BLaER1 (cell line): ENCODE data around the gene SCN5A.

Experiments used
- H3K27ac ChIP-seq: shearing (Covaris generic); formaldehyde crosslinking; 2 replicates; pipeline ENCODE4 v1.8.1; 2022
- H3K27me3 ChIP-seq: shearing (Covaris generic); formaldehyde crosslinking; 2 replicates; pipeline ENCODE4 v1.8.1; 2022
- H3K36me3 ChIP-seq: shearing (Covaris generic); formaldehyde crosslinking; 2 replicates; pipeline ENCODE4 v1.8.1; 2022
- H3K4me1 ChIP-seq: shearing (Covaris generic); formaldehyde crosslinking; 2 replicates; pipeline ENCODE4 v1.8.1; 2022
- H3K4me2 ChIP-seq: shearing (Covaris generic); formaldehyde crosslinking; 2 replicates; pipeline ENCODE4 v1.8.1; 2022
- H3K4me3 ChIP-seq: shearing (Covaris generic); formaldehyde crosslinking; 2 replicates; pipeline ENCODE4 v1.8.1; 2022
- H3K9ac ChIP-seq: shearing (Covaris generic); formaldehyde crosslinking; 2 replicates; pipeline ENCODE4 v1.8.1; 2022
- H3K9me3 ChIP-seq: shearing (Covaris generic); formaldehyde crosslinking; 2 replicates; pipeline ENCODE4 v1.8.1; 2022
- H4K20me1 ChIP-seq: shearing (Covaris generic); formaldehyde crosslinking; 2 replicates; pipeline ENCODE4 v1.8.1; 2022
- Cebpa-rat ChIP-seq: shearing (Covaris generic); IDR thresholded peaks from 2 replicates; pipeline ENCODE4 v1.8.1; 2022

Gene SCN5A

DNA sequence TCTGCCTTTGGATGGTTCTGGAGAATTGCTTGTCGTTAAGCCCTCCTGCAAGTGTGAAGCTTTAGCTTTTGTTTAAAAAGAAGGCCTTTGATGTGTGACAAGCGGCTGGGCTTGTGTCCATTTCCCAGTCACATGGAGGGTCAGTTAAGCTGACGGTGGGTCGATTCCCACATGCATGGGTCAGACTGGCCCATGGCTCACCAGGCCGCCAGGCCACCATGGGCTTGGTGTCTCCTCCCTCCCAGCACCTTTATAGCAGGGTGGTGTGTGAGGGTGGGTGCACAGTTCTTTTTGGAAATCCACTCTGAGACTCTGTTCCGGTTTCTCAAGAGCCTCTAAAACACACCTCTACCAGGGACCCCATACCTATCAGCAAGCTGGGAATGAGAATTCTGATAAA is 67.2 kb downstream of the SCN5A start:
- no peak for TF ChIP-seq Cebpa-rat
- Histone ChIP-seq H3K9ac (no peak overlapping the region), H3K9me3 (no peaks in the 10 kb centered on the region), H3K27ac (no peak overlapping the region), H3K36me3 (no peaks in the 10 kb centered on the region), H4K20me1 (no peaks in the 10 kb centered on the region), H3K4me3 (no peak overlapping the region), H3K4me1 (peaks cover 37% of the 10 kb centered on the region), H3K27me3 (no peaks in the 10 kb centered on the region), H3K4me2 (no peak overlapping the region)

DNA sequence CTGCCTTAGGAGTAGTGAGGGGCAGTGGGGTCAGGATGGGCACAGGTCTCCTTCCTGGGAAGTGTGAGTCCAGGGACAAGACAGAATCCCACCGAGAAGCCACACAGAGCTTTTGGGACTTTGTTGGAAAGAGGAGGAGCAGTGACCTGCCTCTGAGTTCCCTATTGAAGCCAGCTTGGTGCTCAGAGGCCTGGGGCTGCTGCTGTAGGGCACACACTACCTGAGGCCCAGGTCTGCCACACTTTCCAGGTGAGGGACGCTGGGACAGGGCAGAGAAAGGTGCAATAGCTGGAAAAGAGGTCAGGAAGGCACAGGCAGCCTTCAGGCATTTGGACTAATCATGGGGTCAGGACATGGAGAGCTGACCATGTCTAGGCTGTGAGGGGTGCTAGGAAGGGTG is 67.7 kb downstream of the SCN5A start:
- Histone ChIP-seq H3K4me1 (peaks cover 37% of the 10 kb centered on the region), H3K9me3 (no peaks in the 10 kb centered on the region), H3K27me3 (no peaks in the 10 kb centered on the region), H3K4me3 (no peak overlapping the region), H3K36me3 (no peaks in the 10 kb centered on the region), H4K20me1 (no peaks in the 10 kb centered on the region), H3K9ac (no peak overlapping the region), H3K4me2 (peak overlapping the region; percentile 93), H3K27ac (peak overlapping the region; percentile 86; the same call in 1 of the 2 replicates)
- no peak for TF ChIP-seq Cebpa-rat

DNA sequence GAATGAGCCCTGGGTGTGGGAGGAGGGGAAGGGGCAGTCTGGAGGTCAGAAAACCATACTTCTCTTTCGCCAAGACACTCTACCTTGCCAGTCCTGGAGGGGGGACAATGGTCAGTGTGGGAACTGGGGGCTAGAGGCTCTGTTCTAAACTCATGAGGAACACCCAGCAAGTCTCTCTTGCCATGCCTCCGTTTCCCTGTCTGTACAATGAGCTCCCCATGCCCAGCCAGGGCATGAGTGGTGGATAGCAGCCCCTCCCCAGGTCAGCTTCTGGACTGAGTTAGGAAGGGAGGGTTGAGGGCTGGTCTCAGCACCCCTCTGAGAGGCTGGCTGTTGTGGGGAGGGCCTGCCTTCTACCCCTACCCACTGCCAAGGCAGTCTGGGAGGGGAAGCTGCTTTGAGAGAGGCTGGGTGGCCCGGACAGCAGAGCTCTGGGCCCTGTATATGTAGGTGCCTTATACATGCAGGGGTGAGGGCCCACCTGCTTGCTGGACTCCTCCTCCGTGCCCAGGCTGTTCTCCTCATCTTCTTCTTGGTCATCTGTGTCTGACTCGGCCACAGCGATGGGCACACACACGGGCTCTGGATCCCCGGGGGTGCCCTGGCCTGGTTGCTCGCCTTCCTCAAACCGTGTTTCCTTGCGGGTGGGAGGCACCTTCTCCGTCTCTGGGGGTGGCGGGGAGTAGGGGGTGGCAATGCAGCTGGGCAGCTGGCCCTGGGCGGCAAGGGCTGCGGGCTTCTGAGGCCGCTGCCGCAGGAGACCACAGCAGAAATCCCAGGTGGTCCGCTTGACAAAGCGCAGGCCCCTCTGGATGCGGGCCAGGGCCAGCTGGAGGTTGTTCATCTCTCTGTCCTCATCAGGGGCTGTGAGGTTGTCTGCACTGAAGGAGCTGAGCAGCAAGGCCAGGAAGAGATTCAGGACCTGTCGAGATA is 68.8 kb downstream of the SCN5A start:
- Histone ChIP-seq H3K27me3 (no peaks in the 10 kb centered on the region), H4K20me1 (no peaks in the 10 kb centered on the region), H3K4me3 (0 out of 2 replicates have a peak overlapping the region, but pooled peaks have one; percentile 25), H3K27ac (peak overlapping the region; percentile 86), H3K36me3 (no peaks in the 10 kb centered on the region), H3K9me3 (no peaks in the 10 kb centered on the region), H3K4me2 (peak overlapping the region; percentile 93), H3K4me1 (peaks cover 37% of the 10 kb centered on the region), H3K9ac (peak overlapping the region; percentile 69; the same call in 1 of the 2 replicates)
- TF ChIP-seq Cebpa-rat: no peak

DNA sequence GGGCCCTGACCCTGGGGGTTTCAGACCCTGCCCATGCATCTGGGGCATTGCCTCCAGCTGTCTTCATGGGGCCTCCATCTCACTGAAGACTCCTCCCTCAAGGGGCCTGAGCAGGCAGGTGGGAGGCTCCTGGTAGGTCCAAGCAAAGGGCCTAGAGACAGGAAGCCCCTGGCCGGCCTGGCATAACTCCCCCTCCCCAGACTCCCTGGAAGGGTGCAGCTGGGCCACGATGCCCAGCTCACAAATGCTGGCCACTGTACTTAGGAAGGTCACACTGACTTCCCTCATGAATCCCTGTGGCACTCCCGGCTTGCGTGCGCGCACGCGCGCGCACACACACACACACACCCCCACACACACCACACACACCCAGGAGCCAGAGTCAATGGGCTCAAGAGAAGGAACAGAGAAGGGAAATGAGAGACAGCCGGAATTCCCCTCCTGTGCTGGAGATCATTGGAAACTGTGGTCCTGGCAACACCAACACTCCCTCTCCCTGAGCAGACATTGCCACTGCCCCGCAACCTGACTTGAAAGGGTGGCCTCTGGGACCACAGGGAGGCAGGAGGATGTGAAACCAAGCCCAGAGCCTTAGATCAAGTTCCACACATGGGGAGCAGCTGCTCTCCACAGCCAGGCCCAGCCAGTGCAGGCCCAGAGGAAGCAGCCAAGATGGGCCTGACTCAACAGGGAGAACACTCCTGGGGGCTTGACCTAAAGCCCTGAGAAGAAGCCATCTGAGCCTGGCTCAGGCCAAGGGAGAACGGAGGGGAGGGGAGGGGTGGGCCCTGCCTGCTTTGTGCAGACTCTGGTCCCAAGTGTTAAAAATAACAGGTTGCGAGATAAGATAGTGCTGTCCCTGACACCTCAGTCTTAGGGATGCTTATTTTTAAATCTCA is 69.7 kb downstream of the SCN5A start:
- no peak for TF ChIP-seq Cebpa-rat
- H3K4me1 ChIP-seq: peaks cover 42% of the 10 kb centered on the region
- H3K4me3 ChIP-seq: no peak overlapping the region
- H3K9ac ChIP-seq: peak overlapping the region; percentile 69; the same call in 1 of the 2 replicates
- peak overlapping the region; percentile 93 for H3K4me2 ChIP-seq
- H3K27me3 ChIP-seq: no peaks in the 10 kb centered on the region
- H3K9me3 ChIP-seq: no peaks in the 10 kb centered on the region
- peak overlapping the region; percentile 86 for H3K27ac ChIP-seq
- H4K20me1 ChIP-seq: no peaks in the 10 kb centered on the region
- H3K36me3 ChIP-seq: no peaks in the 10 kb centered on the region

GRCh38 chr3:38579141-38579540 is 70.3 kb downstream of the SCN5A start:
- H3K4me3 ChIP-seq: no peak overlapping the region
- TF ChIP-seq Cebpa-rat: no peak
- H3K4me2 ChIP-seq: peak overlapping the region; percentile 93
- H3K36me3 ChIP-seq: no peaks in the 10 kb centered on the region
- no peaks in the 10 kb centered on the region for H4K20me1 ChIP-seq
- no peaks in the 10 kb centered on the region for H3K27me3 ChIP-seq
- H3K9ac ChIP-seq: no peak overlapping the region
- H3K27ac ChIP-seq: peak overlapping the region; percentile 46; the same call in 1 of the 2 replicates
- no peaks in the 10 kb centered on the region for H3K9me3 ChIP-seq
- H3K4me1 ChIP-seq: peaks cover 47% of the 10 kb centered on the region

- Histone ChIP-seq H3K36me3 (no peaks in the 10 kb centered on the region), H3K27me3 (no peaks in the 10 kb centered on the region), H3K4me2 (no peak overlapping the region), H3K27ac (no peak overlapping the region), H3K4me3 (no peak overlapping the region), H4K20me1 (no peaks in the 10 kb centered on the region), H3K4me1 (peaks cover 47% of the 10 kb centered on the region), H3K9ac (no peak overlapping the region), H3K9me3 (no peaks in the 10 kb centered on the region)
- no peak for TF ChIP-seq Cebpa-rat
These were observed 70.9 kb downstream of the SCN5A start for GRCh38 chr3:38578551-38578950.

- H3K4me1 ChIP-seq: peaks cover 46% of the 10 kb centered on the region
- H3K9ac ChIP-seq: no peak overlapping the region
- H3K4me2 ChIP-seq: no peak overlapping the region
- H3K4me3 ChIP-seq: no peak overlapping the region
- no peak overlapping the region for H3K27ac ChIP-seq
- H3K9me3 ChIP-seq: peaks cover under 1% of the 10 kb centered on the region
- no peaks in the 10 kb centered on the region for H3K36me3 ChIP-seq
- H3K27me3 ChIP-seq: no peaks in the 10 kb centered on the region
- no peaks in the 10 kb centered on the region for H4K20me1 ChIP-seq
- TF ChIP-seq Cebpa-rat: no peak
These were observed 71.4 kb downstream of the SCN5A start for GRCh38 chr3:38578081-38578475.

- TF ChIP-seq Cebpa-rat: no peak
- no peak overlapping the region for H3K9ac ChIP-seq
These were observed 72.0 kb downstream of the SCN5A start for GRCh38 chr3:38577371-38578080.

More at GRCh38 chr3:38577371-38578080, 72.0 kb downstream of the SCN5A start:
- Histone ChIP-seq H3K9me3 (peaks cover 4% of the 10 kb centered on the region), H3K4me1 (peaks cover 42% of the 10 kb centered on the region), H3K36me3 (no peaks in the 10 kb centered on the region), H3K27me3 (no peaks in the 10 kb centered on the region), H3K4me3 (no peak overlapping the region), H3K4me2 (no peak overlapping the region), H4K20me1 (no peaks in the 10 kb centered on the region), H3K27ac (no peak overlapping the region)
